GM18517 (cell line): ENCODE data around the gene GNMT.

Experiments used
- ATAC-seq: cut with Tn5 transposase; IDR thresholded peaks from one replicate; pipeline ENCODE4 v1.9.1; 2021; ENCODE audit warnings: mild to moderate bottlenecking, moderate library complexity; ENCODE audit not compliant: unreplicated experiment

GNMT gene

GRCh38 chr6:42960243-42961019 lies at the start of gene GNMT:
TSS of gene GNMT (plus strand) at chr6:42960754. CDS start at chr6:42960768, 14 bp downstream.
- ATAC-seq, result no peak

DNA sequence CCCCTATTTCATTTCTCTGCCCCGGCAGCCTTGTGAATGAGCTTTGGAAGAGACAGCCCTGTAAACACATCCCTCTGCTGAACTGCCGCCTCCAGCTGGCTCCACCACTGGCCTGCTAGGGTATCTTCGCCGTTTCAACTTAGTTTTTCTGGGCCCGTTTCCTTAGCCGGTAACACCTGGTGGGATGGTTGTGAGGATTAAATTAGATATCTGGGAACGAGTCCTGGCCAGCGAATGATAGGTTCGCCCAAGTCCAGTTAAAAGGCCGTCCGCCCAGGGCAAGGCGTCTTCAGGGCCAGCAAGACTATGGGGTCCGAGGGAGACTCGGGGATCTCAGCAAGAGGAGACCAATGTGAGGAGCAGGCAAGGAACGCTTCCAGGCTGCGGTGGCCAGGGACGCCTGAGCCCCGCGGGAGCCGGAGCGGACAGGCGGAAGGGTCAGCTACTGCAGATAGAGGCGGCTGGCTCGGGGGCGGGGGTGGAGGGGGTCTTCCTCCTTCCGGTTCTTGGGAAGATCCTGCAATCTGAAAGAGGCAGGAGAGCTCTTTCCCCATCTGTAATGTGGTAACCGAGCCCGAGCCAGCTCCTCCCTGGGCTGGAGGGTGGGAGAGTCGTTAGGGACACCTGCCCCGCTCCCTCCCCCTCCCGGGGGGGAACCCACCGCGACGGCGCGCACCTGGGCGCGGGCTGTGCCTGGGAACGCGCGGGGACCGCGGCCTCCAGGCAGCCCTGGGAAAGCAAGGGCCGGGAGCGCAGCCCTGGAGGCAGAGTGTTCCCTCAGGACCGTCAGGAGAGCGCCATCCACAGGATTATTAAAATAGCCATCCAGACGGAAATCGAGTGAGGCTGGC lies 49.2 kb upstream of the GNMT start:
- no peak for ATAC-seq

GRCh38 chr6:42914546-42914945 lies 46.0 kb upstream of the GNMT start:
- ATAC-seq, result no peak

DNA sequence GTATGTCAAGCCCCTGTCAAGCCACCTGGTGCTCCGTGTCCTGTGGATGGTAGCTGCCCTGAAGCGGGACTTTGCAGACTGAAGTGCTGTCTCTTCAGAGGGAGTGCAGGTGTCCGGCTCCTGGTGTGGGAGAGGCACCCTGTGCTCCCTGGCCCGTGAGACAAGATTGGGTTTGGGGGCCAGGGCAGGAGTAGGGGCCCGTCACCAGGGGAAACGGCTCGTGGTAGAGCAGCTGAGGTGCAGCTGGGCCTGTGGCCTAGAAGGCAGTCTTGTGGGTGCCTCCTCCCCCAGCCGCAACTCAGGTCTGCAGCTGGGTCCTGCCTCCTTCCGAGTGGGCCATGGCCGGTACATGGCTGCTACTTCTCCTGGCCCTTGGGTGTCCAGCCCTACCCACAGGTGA lies 44.8 kb upstream of the GNMT start, which contains the start of gene PTCRA:
PTCRA (plus strand) TSS at position 322 of the 400 bp plus-strand sequence; CDS start at position 339, 17 bp downstream.
- ATAC-seq, result no peak

DNA sequence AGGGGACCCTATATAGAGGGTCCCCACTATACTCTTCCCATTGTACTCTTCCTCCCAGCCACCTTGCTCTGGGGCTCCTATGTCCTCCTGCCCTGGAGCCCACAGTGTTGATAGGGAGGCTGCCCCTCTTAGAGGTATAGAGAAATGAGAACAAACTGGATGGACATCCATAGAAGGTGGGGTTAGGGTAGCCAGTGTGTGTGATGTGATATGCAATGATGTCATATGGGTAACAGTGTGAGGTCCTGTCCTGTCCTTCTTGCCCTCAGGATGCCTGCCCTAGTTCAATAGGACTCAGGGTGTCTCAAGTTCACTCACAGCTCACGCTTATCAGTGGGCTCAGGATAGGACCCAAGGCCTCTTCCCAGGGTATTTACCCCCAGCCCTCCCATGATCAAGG lies 44.3 kb upstream of the GNMT start:
- no peak for ATAC-seq

DNA sequence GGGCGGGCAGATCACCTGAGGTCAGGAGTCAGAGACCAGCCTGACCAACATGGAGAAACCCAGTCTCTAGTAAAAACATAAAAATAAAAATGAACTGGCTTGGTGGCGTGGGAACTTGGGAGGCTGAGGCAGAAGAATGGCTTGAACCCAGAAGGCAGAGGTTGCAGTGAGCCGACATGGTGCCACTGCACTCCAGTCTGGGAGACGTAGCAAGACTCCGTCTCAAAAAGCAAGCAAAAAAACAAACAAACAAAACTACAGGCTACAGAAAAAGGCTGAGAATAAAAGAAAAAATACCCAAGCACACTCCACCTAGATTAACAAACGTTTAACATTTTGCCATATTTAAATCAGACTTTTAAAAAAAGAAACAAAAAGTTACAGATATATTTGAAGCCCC lies 38.8 kb upstream of the GNMT start:
- ATAC-seq, result no peak

GRCh38 chr6:42923666-42924065 lies 36.9 kb upstream of the GNMT start:
- ATAC-seq, result no peak

GRCh38 chr6:42925248-42925857 lies 35.2 kb upstream of the GNMT start:
- ATAC-seq, result no peak

DNA sequence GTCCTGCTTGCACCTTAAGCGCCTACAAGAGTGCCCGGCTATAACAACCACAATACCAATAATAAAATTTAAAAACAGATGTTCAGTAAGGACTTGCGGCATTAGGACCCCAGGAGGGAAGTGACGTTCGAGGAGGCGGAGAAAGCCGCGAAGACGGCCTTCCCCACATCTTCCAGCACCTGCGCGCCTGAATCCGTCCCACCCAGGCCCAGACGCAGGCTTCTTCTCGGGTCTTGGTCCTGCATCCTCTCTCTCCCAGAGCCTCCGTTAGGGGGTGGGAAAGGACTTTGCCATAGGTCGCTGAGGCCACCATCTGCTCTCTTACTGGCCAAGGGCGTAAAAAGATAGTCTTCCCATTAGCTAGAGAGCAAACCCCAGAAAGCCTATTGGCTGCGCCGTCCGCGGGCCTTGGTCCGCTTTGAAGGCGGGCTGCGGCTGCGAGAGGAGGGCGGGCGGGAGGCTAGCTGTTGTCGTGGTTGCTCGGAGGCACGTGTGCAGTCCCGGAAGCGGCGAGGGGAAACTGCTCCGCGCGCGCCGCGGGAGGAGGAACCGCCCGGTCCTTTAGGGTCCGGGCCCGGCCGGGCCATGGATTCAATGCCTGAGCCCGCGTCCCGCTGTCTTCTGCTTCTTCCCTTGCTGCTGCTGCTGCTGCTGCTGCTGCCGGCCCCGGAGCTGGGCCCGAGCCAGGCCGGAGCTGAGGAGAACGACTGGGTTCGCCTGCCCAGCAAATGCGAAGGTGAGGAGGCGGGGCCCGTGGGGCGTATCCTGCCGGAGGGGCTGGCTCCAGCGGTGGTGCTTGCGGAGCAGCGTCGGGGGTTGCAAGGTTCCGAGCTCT lies 31.4 kb upstream of the GNMT start, which contains the start of gene CNPY3:
CNPY3 (plus strand) TSS at position 495 of the 835 bp plus-strand sequence; CDS start at position 586, 91 bp downstream.
- ATAC-seq, result peak; percentile 77

- peak; percentile 53 for ATAC-seq
Measured at GRCh38 chr6:42929821-42930360, 30.7 kb upstream of the GNMT start.

GRCh38 chr6:42932412-42932811 lies 28.1 kb upstream of the GNMT start:
- ATAC-seq, result no peak

DNA sequence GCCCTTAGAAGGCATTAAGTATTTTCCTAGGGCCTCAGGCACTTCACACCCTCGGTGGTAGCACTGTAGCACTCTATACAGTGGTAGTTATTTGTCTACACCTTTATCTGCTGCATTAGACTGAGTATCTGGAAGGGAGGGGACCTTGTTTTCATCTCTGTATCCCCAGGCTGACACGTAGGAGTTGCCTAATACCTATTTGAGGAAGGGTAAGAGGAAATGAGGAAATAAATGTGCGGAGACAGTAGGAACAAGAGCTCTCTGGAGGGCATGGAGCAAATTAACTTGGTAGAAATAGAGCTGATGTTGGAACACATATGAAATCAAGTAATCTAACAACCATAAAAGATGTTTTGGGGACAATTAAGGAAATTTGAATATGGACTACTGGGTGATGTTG lies 27.3 kb upstream of the GNMT start:
- ATAC-seq, result no peak

DNA sequence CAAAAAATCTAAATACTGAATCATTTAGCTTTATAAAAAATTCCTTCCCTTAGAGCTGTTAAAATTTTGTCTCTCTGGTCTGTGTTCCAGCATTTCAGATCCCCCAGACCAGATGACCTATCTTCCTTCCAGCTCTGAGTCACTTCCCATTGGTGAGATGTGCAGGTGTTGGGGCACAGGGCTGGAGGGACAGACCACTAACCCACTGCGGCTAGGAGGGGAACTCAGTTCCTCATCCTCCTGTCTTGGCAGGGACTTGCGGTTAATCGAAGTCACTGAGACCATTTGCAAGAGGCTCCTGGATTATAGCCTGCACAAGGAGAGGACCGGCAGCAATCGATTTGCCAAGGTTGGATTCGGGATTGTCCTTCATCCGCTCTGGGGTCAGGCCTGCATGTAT lies 25.2 kb upstream of the GNMT start:
- ATAC-seq, result no peak

DNA sequence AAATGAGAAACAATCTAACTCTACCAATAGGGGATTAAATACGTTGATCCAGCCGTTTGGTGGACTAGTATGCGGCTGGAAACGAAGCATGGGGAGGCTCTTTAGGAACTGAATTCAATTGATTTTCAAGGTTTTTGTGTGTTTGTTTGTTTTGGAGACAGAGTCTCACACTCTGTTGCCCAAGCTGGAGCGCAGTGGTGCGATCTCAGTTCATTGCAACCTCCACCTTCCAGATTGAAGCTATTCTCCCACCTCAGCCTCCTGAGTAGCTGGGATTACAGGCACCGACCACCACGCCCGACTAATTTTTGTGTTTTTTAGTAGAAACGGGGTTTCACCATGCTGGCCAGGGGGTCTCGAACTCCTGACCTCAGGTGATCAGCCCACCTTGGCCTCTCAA lies 24.2 kb upstream of the GNMT start:
- no peak for ATAC-seq

- ATAC-seq, result no peak
Measured at GRCh38 chr6:42937548-42938427, 22.8 kb upstream of the GNMT start.

GRCh38 chr6:42938428-42938796 lies 22.1 kb upstream of the GNMT start:
- no peak for ATAC-seq

- ATAC-seq, result no peak
Measured at GRCh38 chr6:42938987-42939809, 21.4 kb upstream of the GNMT start.

DNA sequence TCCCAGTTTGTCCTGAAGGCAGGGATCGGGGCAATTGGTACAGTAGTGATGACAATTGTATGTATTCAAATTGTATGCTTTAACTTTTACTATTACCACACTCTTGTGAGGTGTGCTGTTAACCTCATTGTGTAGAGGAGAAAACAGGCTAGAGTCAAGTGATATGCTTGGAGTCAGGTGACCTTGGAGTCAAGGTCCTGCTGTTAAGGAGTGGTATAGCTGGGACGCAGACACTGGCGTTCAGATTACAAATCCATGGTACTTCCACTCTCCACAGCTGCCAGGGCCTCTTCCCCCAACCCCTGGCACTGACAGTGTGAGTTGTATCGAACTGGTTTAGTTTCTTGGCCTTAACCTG lies 20.8 kb upstream of the GNMT start:
- no peak for ATAC-seq
